Measurements from ENCODE around the gene ZNF33B. TPM values are rescaled to one million over a fixed set of nuclear protein-coding genes. Genes with fewer than 3 reads are reported as not detected.

Gene ZNF33B
- total RNA-seq, 1 donor = 5.3 TPM

DNA sequence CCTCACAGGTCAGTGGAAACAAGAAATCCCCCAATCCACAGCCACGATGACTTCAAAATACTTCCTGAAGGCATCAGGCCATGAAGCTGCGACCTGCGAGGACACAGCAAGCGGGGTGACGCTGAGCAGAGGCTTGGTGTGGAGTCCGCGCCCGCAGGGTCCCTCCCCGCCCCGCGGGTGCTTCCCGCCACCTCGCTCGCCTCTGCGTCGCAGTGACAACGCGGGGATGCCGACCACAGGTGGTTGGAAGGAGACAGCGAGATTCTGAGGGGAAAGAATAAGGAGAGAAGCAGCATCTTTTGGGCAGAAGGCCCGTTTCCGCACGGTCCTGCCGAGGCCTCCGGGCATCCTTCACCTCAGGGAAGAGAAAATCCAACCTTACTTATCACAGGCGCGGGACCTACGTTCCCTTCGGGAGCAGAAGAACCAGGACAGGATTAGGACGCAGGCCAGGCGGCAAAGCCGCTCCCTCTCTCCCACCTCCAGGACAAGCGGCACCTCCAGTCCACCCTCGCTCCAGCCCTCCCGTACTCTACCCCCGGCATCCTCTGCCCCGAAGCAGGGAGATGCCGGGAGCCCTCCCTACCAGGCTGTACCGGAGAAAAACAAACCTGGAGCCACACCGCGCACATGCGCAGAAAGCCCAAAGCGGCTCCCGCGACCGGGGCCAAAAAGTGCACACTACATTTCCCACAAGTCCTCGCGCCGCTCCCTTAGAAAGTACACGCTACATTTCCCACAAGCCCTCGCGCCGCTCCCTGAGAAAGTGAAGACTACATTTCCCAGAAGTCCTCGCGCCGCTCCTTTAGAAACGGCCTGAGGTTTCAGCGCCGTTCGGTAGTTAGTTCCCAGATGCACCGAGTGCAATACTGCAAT, 85.9 kb downstream of the ZNF33B start:
- TF ChIP-seq, protein P1, sequence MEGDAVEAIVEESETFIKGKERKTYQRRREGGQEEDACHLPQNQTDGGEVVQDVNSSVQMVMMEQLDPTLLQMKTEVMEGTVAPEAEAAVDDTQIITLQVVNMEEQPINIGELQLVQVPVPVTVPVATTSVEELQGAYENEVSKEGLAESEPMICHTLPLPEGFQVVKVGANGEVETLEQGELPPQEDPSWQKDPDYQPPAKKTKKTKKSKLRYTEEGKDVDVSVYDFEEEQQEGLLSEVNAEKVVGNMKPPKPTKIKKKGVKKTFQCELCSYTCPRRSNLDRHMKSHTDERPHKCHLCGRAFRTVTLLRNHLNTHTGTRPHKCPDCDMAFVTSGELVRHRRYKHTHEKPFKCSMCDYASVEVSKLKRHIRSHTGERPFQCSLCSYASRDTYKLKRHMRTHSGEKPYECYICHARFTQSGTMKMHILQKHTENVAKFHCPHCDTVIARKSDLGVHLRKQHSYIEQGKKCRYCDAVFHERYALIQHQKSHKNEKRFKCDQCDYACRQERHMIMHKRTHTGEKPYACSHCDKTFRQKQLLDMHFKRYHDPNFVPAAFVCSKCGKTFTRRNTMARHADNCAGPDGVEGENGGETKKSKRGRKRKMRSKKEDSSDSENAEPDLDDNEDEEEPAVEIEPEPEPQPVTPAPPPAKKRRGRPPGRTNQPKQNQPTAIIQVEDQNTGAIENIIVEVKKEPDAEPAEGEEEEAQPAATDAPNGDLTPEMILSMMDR (IDR thresholded peaks at IDR 0.05; ENCODE audit: insufficient read depth, low read length) = no peak
- H3K4me3 ChIP-seq (ENCODE audit: low read depth, low read length) = peak overlapping the region; percentile 92
- DNase-seq (ENCODE audit: low read depth) = peak; percentile 97

DNA sequence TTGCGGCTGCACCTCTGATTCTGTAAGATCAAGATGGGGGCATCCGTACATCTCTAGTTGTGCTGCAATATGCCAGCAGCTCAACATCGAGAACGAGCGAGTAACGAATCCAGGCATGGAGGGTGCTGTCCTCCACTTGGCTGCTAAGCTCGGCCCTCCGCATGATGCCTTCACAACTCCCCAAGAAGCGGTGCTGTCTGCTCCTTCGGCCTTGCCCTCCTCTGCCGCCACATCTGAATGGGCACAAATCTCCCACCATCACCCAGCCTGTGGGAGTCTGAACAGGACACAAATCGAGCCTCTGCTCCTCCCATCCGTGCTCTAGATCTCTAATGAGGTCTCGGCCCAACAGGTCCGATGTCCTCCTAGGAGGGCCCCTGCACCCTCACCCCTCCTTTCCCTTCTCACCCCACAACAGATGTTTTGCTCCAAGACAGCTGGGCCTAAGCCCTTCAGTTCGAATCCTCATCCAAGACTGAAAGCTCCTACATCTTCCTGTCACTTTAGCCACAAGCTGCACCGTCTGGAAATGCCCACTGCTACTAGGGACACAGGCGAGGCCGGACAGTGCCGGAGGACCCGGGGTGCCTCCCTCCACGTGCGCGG, 86.7 kb downstream of the ZNF33B start:
- H3K4me3 ChIP-seq (ENCODE audit: low read depth, low read length) = peak overlapping the region; percentile 92
- TF ChIP-seq, protein P1 (IDR thresholded peaks at IDR 0.05; ENCODE audit: insufficient read depth, low read length) = no peak
- peak; percentile 12 for DNase-seq (ENCODE audit: low read depth)

DNA sequence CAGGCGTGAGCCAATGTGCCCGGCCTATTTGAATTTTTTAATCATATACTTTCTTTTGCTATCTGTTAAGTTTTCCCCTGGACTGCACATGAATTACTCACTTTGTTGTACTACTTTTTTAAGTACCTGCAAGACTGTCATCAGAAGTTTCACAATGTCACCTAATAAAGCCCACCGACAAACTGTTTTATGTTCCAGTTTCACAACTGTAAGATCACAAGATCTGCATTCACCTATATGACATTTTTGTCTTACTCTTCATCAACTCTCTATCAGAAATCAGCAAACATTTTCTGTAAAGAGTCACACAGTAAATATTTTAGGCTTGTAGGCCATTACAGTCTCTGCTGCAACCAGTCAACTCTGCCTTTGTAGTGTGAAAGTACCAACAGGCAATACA, 88.5 kb downstream of the ZNF33B start:
- no peak overlapping the region for H3K4me3 ChIP-seq (ENCODE audit: low read depth, low read length)
- DNase-seq (ENCODE audit: low read depth) = no peak
- TF ChIP-seq, protein P1 (IDR thresholded peaks at IDR 0.05; ENCODE audit: insufficient read depth, low read length) = no peak

DNA sequence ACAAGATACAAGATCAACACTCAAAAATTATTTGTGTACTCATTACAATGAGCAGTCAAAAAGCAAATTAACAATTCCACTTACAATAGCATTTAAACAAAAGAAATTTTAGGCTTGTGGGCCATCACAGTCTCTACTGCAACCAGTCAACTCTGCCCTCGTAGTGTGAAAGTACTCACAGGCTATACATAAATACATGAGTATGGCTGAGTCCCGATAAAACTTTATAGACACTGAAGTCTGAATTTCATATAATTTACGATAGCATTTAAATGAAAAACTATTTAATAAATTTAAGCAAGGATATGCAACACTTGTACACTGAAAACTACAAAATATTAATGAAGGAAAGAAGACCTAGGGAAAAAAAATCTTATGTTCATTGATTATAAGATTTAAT, 90.1 kb downstream of the ZNF33B start:
- TF ChIP-seq, protein P1 (IDR thresholded peaks at IDR 0.05; ENCODE audit: insufficient read depth, low read length) = no peak
- no peak overlapping the region for H3K4me3 ChIP-seq (ENCODE audit: low read depth, low read length)
- DNase-seq (ENCODE audit: low read depth) = no peak

DNA sequence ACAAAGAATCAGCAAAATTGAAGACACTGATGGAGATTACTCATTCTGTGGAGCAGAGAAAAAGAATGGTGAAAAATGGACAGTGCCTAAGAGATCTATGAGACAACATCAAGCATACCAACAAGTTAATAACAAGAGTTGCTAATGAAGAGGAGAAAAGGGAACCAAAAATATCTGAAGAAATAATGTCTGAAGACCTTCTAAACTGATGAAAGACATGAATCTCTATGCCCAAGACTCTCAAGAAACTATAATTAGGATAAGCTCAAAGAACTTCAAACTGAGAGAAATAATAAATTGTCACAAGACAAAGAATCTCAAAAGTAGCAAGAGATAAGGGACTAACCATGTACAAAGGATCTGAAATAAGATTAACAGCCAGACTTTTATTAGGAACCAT, 93.4 kb downstream of the ZNF33B start:
- TF ChIP-seq, protein P1 (IDR thresholded peaks at IDR 0.05; ENCODE audit: insufficient read depth, low read length) = no peak
- DNase-seq (ENCODE audit: low read depth) = no peak
- no peak overlapping the region for H3K4me3 ChIP-seq (ENCODE audit: low read depth, low read length)

DNA sequence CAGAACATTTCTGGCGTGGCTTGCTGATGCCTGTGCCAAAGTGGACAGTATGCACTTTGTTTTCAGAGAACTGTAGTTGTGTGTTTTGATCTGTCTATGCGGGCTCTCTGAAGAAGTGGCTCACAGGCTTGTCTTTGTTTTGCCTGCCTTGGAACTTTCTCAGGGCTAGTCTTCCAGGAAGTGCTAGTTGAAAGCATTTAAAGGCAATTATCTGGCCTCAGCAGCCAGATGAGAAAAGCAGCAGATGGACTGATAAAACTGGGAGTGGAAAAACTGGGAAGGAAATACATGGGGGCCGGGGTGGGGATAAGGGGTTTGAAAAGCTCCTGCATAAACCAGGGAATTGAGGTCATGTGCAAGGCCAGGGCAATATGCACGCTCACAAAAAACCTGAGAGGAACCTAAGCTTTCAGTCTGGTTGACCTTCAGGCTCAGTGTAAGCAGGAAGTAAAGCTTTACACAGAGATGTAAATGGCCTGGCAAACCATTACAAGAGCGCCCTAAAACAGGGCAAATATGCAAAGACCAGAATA, 94.5 kb downstream of the ZNF33B start:
- DNase-seq (ENCODE audit: low read depth) = no peak
- TF ChIP-seq, protein P1 (IDR thresholded peaks at IDR 0.05; ENCODE audit: insufficient read depth, low read length) = no peak
- H3K4me3 ChIP-seq (ENCODE audit: low read depth, low read length) = no peak overlapping the region

Small RNAs within 50 kb of the gene (small RNA-seq; reads per million reads assigned to genes)
- gene AL022345.1 (not detected), gene AL022345.2 (not detected), gene AL022345.3 (not detected), gene FXYD6P1 (not detected), gene RNU6-1170P (not detected)

Other genes with a start within 250 kb of the ZNF33B start
- 16.1 and 29.6 TPM in 2 replicates for gene BMS1, start 144.2 kb upstream of the ZNF33B start, total RNA-seq (ENCODE audit: low replicate concordance)

Measured in fibroblast of the aortic adventitia (primary cell).